GM19025 (cell line): ENCODE results near the gene MRPS16.

ENCODE experiments used
- ATAC-seq: cut with Tn5 transposase; IDR thresholded peaks from one replicate; pipeline ENCODE4 v1.9.1; 2021; ENCODE audit warnings: mild to moderate bottlenecking, low read depth, moderate library complexity; ENCODE audit not compliant: unreplicated experiment

MRPS16 gene

GRCh38 chr10:73244866-73245477 is 7.5 kb downstream of the MRPS16 start:
- no peak for ATAC-seq

- no peak for ATAC-seq
Observed at GRCh38 chr10:73239908-73240307, 12.5 kb downstream of the MRPS16 start.

GRCh38 chr10:73238990-73239566 is 13.4 kb downstream of the MRPS16 start:
- ATAC-seq, result no peak

GRCh38 chr10:73234695-73235094 is 17.7 kb downstream of the MRPS16 start:
- no peak for ATAC-seq

GRCh38 chr10:73233883-73234282 is 18.6 kb downstream of the MRPS16 start:
- no peak for ATAC-seq

- no peak for ATAC-seq
Observed at GRCh38 chr10:73232887-73233286, 19.6 kb downstream of the MRPS16 start.

- no peak for ATAC-seq
Observed at GRCh38 chr10:73229567-73229966, 22.9 kb downstream of the MRPS16 start.

GRCh38 chr10:73228247-73228646 is 24.2 kb downstream of the MRPS16 start:
- ATAC-seq, result no peak

GRCh38 chr10:73226663-73227062 is 25.8 kb downstream of the MRPS16 start:
- ATAC-seq, result no peak

- no peak for ATAC-seq
Observed at GRCh38 chr10:73225518-73225917, 26.9 kb downstream of the MRPS16 start.

GRCh38 chr10:73220989-73221388 is 31.5 kb downstream of the MRPS16 start:
- ATAC-seq, result no peak

- ATAC-seq, result no peak
Observed at GRCh38 chr10:73219384-73219783, 33.1 kb downstream of the MRPS16 start.

GRCh38 chr10:73218431-73219191 is 33.8 kb downstream of the MRPS16 start:
- no peak for ATAC-seq

- no peak for ATAC-seq
Observed at GRCh38 chr10:73217628-73218027, 34.8 kb downstream of the MRPS16 start.

- ATAC-seq, result no peak
Observed at GRCh38 chr10:73215749-73216148, 36.7 kb downstream of the MRPS16 start.

- ATAC-seq, result no peak
Observed at GRCh38 chr10:73211106-73211811, 41.2 kb downstream of the MRPS16 start.

GRCh38 chr10:73210395-73211105 is 41.9 kb downstream of the MRPS16 start:
- ATAC-seq, result no peak

GRCh38 chr10:73209705-73210104 is 42.7 kb downstream of the MRPS16 start:
- ATAC-seq, result no peak

- ATAC-seq, result no peak
Observed at GRCh38 chr10:73207883-73208282, 44.6 kb downstream of the MRPS16 start.

GRCh38 chr10:73206385-73206784 is 46.1 kb downstream of the MRPS16 start:
- no peak for ATAC-seq

- no peak for ATAC-seq
Observed at GRCh38 chr10:73205890-73206289, 46.6 kb downstream of the MRPS16 start.
